H9 (cell line): ENCODE measurements around the gene KIR3DL3. TPM values are rescaled to one million over a fixed set of nuclear protein-coding genes. Genes with fewer than 3 reads are reported as not detected.
"Not testable (repeated sequence)": the region's sequence is repeated elsewhere in the genome, so short reads cannot be mapped to it uniquely, and the experiment has no call there.

Experiments
- DNase-seq: peaks from one replicate; pipeline ENCODE4 v3.0.0-alpha.2; 2017
- H2AFZ ChIP-seq: one replicate; pipeline ENCODE4 v1.6.1; 2013; ENCODE audit warnings: mild to moderate bottlenecking, low read length, control low read depth, moderate library complexity
- H2AK5ac ChIP-seq: 2 replicates; pipeline ENCODE4 v1.6.1; 2013; ENCODE audit warnings: low read length, control low read depth, mixed read lengths; ENCODE audit not compliant: insufficient read length
- H2BK120ac ChIP-seq: one replicate; pipeline ENCODE4 v1.6.1; 2013; ENCODE audit warnings: low read depth, mild to moderate bottlenecking, low read length, control low read depth, inconsistent platforms; ENCODE audit not compliant: poor library complexity, severe bottlenecking
- H2BK12ac ChIP-seq: 2 replicates; pipeline ENCODE4 v1.6.1; 2013; ENCODE audit warnings: low read length, control low read depth, mixed read lengths, low read depth; ENCODE audit not compliant: insufficient read length
- H2BK15ac ChIP-seq: 2 replicates; pipeline ENCODE4 v1.6.1; 2013; ENCODE audit warnings: low read depth, low read length, control low read depth
- H2BK20ac ChIP-seq: one replicate; pipeline ENCODE4 v1.6.1; 2013; ENCODE audit warnings: low read depth, mild to moderate bottlenecking, low read length, control low read depth, inconsistent platforms; ENCODE audit not compliant: poor library complexity, severe bottlenecking
- H2BK5ac ChIP-seq: 2 replicates; pipeline ENCODE4 v1.6.1; 2013; ENCODE audit warnings: low read length, control low read depth, mixed read lengths; ENCODE audit not compliant: insufficient read length
- H3K14ac ChIP-seq: 2 replicates; pipeline ENCODE4 v1.6.1; 2013; ENCODE audit warnings: low read length, control low read depth; ENCODE audit not compliant: insufficient read depth
- H3K18ac ChIP-seq: 2 replicates; pipeline ENCODE4 v1.6.1; 2013; ENCODE audit warnings: low read depth, mild to moderate bottlenecking, mixed read lengths, low read length, control low read depth; ENCODE audit not compliant: insufficient read length
- H3K23ac ChIP-seq: 2 replicates; pipeline ENCODE4 v1.6.1; 2013; ENCODE audit warnings: low read length, control low read depth, mixed read lengths, low read depth; ENCODE audit not compliant: insufficient read length
- H3K23me2 ChIP-seq: 2 replicates; pipeline ENCODE4 v1.6.1; 2013; ENCODE audit warnings: low read depth, mild to moderate bottlenecking, mixed read lengths, low read length, control low read depth; ENCODE audit not compliant: insufficient read length, poor library complexity, severe bottlenecking
- H3K27ac ChIP-seq: 2 replicates; pipeline ENCODE4 v1.5.1; 2013; ENCODE audit warnings: low read length, control low read depth, mixed read lengths, low read depth; ENCODE audit not compliant: insufficient read length
- H3K27me3 ChIP-seq: 2 replicates; pipeline ENCODE4 v1.6.1; 2013; ENCODE audit warnings: low read length, control low read depth, inconsistent platforms; ENCODE audit not compliant: insufficient read depth
- H3K4ac ChIP-seq: 2 replicates; pipeline ENCODE4 v1.6.1; 2013; ENCODE audit warnings: low read depth, mild to moderate bottlenecking, control low read depth, inconsistent platforms, low read length, moderate library complexity
- H3K4me1 ChIP-seq: 2 replicates; pipeline ENCODE4 v1.6.1; 2013; ENCODE audit warnings: low read length, control low read depth, inconsistent platforms; ENCODE audit not compliant: insufficient read depth
- H3K4me2 ChIP-seq: 2 replicates; pipeline ENCODE4 v1.6.1; 2013; ENCODE audit warnings: low read length, control low read depth, mixed read lengths; ENCODE audit not compliant: insufficient read length, insufficient read depth
- H3K56ac ChIP-seq: 2 replicates; pipeline ENCODE4 v1.6.1; 2013; ENCODE audit warnings: low read depth, mild to moderate bottlenecking, mixed read lengths, low read length, control low read depth; ENCODE audit not compliant: insufficient read length
- H3K79me1 ChIP-seq: 2 replicates; pipeline ENCODE4 v1.6.1; 2013; ENCODE audit warnings: low read depth, mild to moderate bottlenecking, moderate library complexity, low read length, control low read depth, inconsistent platforms; ENCODE audit not compliant: insufficient read depth, poor library complexity, severe bottlenecking
- H3K79me2 ChIP-seq: 2 replicates; pipeline ENCODE4 v1.6.1; 2013; ENCODE audit warnings: low read length, control low read depth, inconsistent platforms; ENCODE audit not compliant: insufficient read depth
- H3K9ac ChIP-seq: 2 replicates; pipeline ENCODE4 v1.6.1; 2013; ENCODE audit warnings: low read length, control low read depth, mixed read lengths; ENCODE audit not compliant: insufficient read length; ENCODE audit errors: extremely low read depth
- H3K9me3 ChIP-seq: one replicate; pipeline ENCODE4 v1.6.1; 2013; ENCODE audit warnings: low read depth, low read length, inconsistent platforms; ENCODE audit not compliant: control insufficient read depth
- H3T11ph ChIP-seq: one replicate; pipeline ENCODE4 v1.6.1; 2013; ENCODE audit warnings: mild to moderate bottlenecking, low read length, control low read depth, inconsistent platforms
- H4K20me1 ChIP-seq: one replicate; pipeline ENCODE4 v1.6.1; 2013; ENCODE audit not compliant: control insufficient read depth, insufficient read length, insufficient read depth
- H4K5ac ChIP-seq: 2 replicates; pipeline ENCODE4 v1.6.1; 2013; ENCODE audit warnings: low read depth, mild to moderate bottlenecking, mixed read lengths, low read length, control low read depth; ENCODE audit not compliant: insufficient read length
- H4K8ac ChIP-seq: replicated peaks from 2 replicates; pipeline ENCODE4 v1.6.1; 2013; ENCODE audit warnings: low read length, control low read depth, mixed read lengths, low read depth; ENCODE audit not compliant: insufficient read length
- H4K91ac ChIP-seq: 2 replicates; pipeline ENCODE4 v1.6.1; 2013; ENCODE audit warnings: low read depth, mild to moderate bottlenecking, moderate library complexity, mixed read lengths, low read length, control low read depth; ENCODE audit not compliant: insufficient read length
- H3K27ac Mint-ChIP-seq, 3 experiments: 2 replicates in 2 of 3; 3 replicates in 1 of 3; pipeline ENCODE4 v1.8.0; 2020 to 2021; ENCODE audit warnings: mixed read lengths in 3 of 3, mild to moderate bottlenecking in 1 of 3, moderate library complexity in 1 of 3
- H3K27me3 Mint-ChIP-seq: 2 replicates; pipeline ENCODE4 v1.8.0; 2021; ENCODE audit warnings: low read depth, mild to moderate bottlenecking, moderate library complexity, mixed read lengths
- H3K36me3 Mint-ChIP-seq, 3 experiments: 2 replicates in 2 of 3; 3 replicates in 1 of 3; pipeline ENCODE4 v1.8.0; 2020 to 2021; ENCODE audit warnings: low read depth in 3 of 3, mixed read lengths in 3 of 3; ENCODE audit not compliant: insufficient read depth in 1 of 3
- H3K4me1 Mint-ChIP-seq, 2 experiments: 2 replicates each; pipeline ENCODE4 v1.8.0; 2020; ENCODE audit warnings: mixed read lengths in 2 of 2
- H3K4me3 Mint-ChIP-seq, 2 experiments: 2 replicates in 1 of 2; 3 replicates in 1 of 2; pipeline ENCODE4 v1.8.0; 2020 to 2021; ENCODE audit warnings: mild to moderate bottlenecking in 2 of 2, mixed read lengths in 2 of 2, moderate library complexity in 1 of 2
- H3K9me3 Mint-ChIP-seq, 2 experiments: 2 replicates in 1 of 2; 3 replicates in 1 of 2; pipeline ENCODE4 v1.8.0; 2020; ENCODE audit warnings: mild to moderate bottlenecking in 2 of 2, mixed read lengths in 2 of 2, moderate library complexity in 1 of 2
- WGBS: extraction: QIAGEN DNeasy Blood & Tissue Kit; methylation state at CpG from one replicate; pipeline ENCODE4 v1.1.7; 2013; ENCODE audit warnings: missing lambda C conversion rate, low lambda C conversion rate, mixed read lengths; ENCODE audit not compliant: insufficient read length; ENCODE audit errors: extremely low coverage; 5-methylcytosine and 5-hydroxymethylcytosine counted together
- total RNA-seq: library from RNA; stranded (reverse); gene quantifications from 2 replicates; pipeline ENCODE4 v1.2.1, GENCODE V29; 2021
- TF ChIP-seq, protein P1 (sequence below): fragments of 200-600 bp; sonication (generic); conservative IDR thresholded peaks from 3 replicates; pipeline ENCODE4 v1.8.0; 2021; ENCODE audit warnings: antibody characterized with exemption, mild to moderate bottlenecking

Gene KIR3DL3
- total RNA-seq, 1 experiment from 2014 or later, result not detected

DNA sequence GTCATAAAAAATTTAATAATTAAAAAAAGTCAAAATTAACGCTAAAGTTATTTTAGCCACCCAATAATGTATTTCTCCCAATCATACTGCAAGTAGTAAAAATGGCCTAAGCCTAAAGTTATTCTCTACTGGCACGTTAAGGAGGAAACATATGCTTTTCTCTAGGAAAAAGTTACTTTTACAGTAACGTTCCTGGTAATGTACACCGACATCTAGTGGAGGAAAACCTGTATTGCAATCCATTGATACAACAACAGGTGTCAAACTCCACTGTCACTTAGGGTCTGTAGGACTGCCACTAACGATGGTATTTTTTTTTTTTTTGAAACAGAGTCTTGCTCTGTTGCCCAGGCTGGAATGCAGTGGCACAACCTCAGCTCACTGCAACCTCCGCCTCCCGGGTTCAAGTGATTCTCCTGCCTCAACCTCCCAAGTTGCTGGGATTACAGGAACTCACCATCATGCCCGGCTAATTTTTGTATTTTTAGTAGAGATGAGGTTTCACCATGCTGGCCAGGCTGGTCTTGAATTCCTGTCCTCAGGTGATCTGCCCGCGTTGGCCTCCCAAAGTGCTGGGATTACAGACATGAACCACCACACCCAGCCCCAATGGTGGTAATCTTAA is 47.9 kb upstream of the KIR3DL3 start:
- peaks cover 32% of the 10 kb centered on the region for H3K9me3 ChIP-seq
- WGBS, result no CpG with 5 or more reads among the region's 10 CpGs

More for the DNA sequence above, 47.9 kb upstream of the KIR3DL3 start:
- H2BK15ac ChIP-seq, H3T11ph ChIP-seq, H3K4me1 ChIP-seq, H2BK120ac ChIP-seq, H4K8ac ChIP-seq, H3K4me3 Mint-ChIP-seq, H3K9ac ChIP-seq, H4K5ac ChIP-seq, DNase-seq, H3K27ac Mint-ChIP-seq, H2AFZ ChIP-seq, H3K4ac ChIP-seq, H2BK5ac ChIP-seq, H3K23ac ChIP-seq, H3K27me3 Mint-ChIP-seq, H2AK5ac ChIP-seq, H3K79me2 ChIP-seq, H3K27me3 ChIP-seq, H3K79me1 ChIP-seq, H2BK12ac ChIP-seq, H3K4me2 ChIP-seq, H4K20me1 ChIP-seq, H3K18ac ChIP-seq, H3K4me1 Mint-ChIP-seq, H3K56ac ChIP-seq, H4K91ac ChIP-seq, H3K23me2 ChIP-seq, H2BK20ac ChIP-seq, H3K27ac ChIP-seq, H3K14ac ChIP-seq: not testable (repeated sequence)
- Mint-ChIP-seq H3K9me3 (peaks cover 68 to 79% of the 10 kb centered on the region in 2 experiments), H3K36me3 (peaks cover 0 to 10% (median 4%) of the 10 kb centered on the region in 3 experiments; a peak in 5 of 7 replicates)
- TF ChIP-seq, protein P1, sequence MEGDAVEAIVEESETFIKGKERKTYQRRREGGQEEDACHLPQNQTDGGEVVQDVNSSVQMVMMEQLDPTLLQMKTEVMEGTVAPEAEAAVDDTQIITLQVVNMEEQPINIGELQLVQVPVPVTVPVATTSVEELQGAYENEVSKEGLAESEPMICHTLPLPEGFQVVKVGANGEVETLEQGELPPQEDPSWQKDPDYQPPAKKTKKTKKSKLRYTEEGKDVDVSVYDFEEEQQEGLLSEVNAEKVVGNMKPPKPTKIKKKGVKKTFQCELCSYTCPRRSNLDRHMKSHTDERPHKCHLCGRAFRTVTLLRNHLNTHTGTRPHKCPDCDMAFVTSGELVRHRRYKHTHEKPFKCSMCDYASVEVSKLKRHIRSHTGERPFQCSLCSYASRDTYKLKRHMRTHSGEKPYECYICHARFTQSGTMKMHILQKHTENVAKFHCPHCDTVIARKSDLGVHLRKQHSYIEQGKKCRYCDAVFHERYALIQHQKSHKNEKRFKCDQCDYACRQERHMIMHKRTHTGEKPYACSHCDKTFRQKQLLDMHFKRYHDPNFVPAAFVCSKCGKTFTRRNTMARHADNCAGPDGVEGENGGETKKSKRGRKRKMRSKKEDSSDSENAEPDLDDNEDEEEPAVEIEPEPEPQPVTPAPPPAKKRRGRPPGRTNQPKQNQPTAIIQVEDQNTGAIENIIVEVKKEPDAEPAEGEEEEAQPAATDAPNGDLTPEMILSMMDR, result peak; percentile 75
